ENCODE data around the gene SIGLEC1. TPM values are rescaled to one million over a fixed set of nuclear protein-coding genes. Genes with fewer than 3 reads are reported as not detected.

The SIGLEC1 gene
- total RNA-seq, 2 donors from 2014 or later = not detected

DNA sequence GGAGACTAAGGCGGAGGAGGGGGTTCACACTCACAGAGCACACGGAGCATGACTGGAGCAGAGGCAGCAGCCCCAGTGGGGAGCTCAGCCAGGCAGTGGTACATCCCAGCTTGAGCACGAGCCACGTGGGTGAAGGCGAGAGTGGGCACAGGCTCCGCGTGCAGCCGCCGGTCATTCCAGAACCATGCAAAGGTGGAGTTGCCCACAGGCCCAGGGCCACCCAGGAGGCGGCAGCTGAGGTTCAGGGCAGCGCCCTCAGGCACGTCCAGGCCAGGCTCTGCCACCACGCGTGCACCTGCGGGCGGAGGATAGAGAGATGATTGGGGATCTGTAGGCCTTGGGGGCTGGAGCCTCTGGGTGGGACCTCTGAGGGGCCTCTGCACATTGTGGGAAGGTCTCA lies 21.1 kb downstream of the SIGLEC1 start:
- no peaks in the 10 kb centered on the region for H3K9me3 Mint-ChIP-seq
- peaks cover 7% of the 10 kb centered on the region for H3K27me3 Mint-ChIP-seq
- ATAC-seq (replicated peaks) = no peak
- no peaks in the 10 kb centered on the region for H3K36me3 Mint-ChIP-seq (ENCODE audit: low read depth)
- H3K4me1 Mint-ChIP-seq = no peaks in the 10 kb centered on the region
- no peak overlapping the region for H3K27ac Mint-ChIP-seq
- no peak overlapping the region for H3K4me3 Mint-ChIP-seq

DNA sequence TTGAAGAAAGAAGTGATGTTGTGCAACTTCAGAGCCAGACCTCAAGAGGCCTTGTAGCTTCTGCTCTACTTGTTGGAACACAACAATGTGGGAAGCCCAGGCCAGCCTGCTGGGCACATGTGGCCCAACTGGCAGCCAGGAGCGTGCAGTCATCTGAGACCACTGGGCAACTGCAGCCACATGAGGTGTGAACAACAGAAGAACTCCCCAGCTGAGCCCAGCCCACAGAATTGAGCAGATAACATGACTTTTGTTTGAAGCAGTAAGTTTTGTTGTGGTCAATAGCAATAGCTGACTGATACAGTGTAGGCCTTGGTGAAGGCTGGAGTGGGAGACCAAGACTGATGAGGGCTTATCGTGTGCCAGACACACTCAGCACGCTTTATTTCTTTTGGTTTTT lies 22.0 kb downstream of the SIGLEC1 start:
- H3K27me3 Mint-ChIP-seq = peaks cover 8% of the 10 kb centered on the region
- no peaks in the 10 kb centered on the region for H3K36me3 Mint-ChIP-seq (ENCODE audit: low read depth)
- no peak for ATAC-seq (replicated peaks)
- H3K27ac Mint-ChIP-seq = no peak overlapping the region
- no peaks in the 10 kb centered on the region for H3K9me3 Mint-ChIP-seq
- H3K4me3 Mint-ChIP-seq = no peak overlapping the region
- H3K4me1 Mint-ChIP-seq = no peaks in the 10 kb centered on the region

DNA sequence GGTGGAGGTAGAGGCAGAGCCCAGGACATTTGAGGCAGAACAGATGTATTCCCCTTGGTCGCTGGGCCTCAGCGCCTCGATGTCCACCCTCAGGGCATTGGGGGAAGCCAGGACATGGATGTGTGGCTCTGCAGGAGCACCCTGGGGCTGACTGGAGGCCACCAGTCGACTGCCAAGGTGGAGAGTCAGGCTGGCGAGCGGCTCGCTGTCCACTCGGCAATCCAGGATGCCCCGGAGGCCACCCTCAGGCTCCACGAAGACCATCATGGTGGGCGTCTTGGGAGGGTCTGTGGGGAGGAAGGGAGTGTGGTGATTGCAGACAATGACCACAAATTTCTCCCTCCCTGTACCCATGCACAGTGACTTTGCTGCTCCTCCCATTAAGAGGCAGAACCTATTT lies 22.4 kb downstream of the SIGLEC1 start:
- no peak for ATAC-seq (replicated peaks)
- Mint-ChIP-seq H3K4me3 (no peak overlapping the region), H3K4me1 (no peaks in the 10 kb centered on the region), H3K27ac (no peak overlapping the region), H3K27me3 (peaks cover 12% of the 10 kb centered on the region), H3K9me3 (no peaks in the 10 kb centered on the region), H3K36me3 (ENCODE audit: low read depth) (no peaks in the 10 kb centered on the region)

DNA sequence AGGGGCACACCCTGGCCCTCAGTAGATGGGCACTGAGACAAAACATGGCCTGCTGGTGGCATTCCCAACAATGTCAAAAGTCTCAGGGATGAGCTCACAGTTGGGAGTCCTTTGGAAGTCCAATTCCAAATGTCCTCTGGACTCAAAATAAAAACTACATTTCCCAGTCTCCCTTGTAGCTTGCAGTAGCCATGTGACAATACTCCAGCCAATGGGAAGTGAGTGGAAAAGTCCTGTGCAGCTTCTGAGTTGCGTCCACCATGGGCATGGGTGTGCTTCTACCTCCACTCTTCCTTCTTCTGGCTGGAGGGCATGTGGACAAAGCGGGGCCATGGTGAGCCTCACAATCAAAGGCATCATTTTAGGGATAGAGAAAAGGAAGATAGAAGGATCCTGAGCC lies 24.7 kb downstream of the SIGLEC1 start:
- no peak for ATAC-seq (replicated peaks)
- Mint-ChIP-seq H3K27me3 (peaks cover 21% of the 10 kb centered on the region), H3K36me3 (ENCODE audit: low read depth) (no peaks in the 10 kb centered on the region), H3K4me1 (no peaks in the 10 kb centered on the region), H3K4me3 (no peak overlapping the region), H3K27ac (no peak overlapping the region), H3K9me3 (no peaks in the 10 kb centered on the region)

- no peak overlapping the region for H3K4me3 Mint-ChIP-seq
- ATAC-seq (replicated peaks) = no peak
- no peaks in the 10 kb centered on the region for H3K9me3 Mint-ChIP-seq
- H3K27me3 Mint-ChIP-seq = peaks cover 21% of the 10 kb centered on the region
- H3K36me3 Mint-ChIP-seq (ENCODE audit: low read depth) = no peaks in the 10 kb centered on the region
- H3K4me1 Mint-ChIP-seq = no peaks in the 10 kb centered on the region
- H3K27ac Mint-ChIP-seq = no peak overlapping the region
These were observed 25.5 kb downstream of the SIGLEC1 start for GRCh38 chr20:3686867-3687321.

- Mint-ChIP-seq H3K4me3 (no peak overlapping the region), H3K27ac (no peak overlapping the region), H3K27me3 (peaks cover 22% of the 10 kb centered on the region), H3K36me3 (ENCODE audit: low read depth) (no peaks in the 10 kb centered on the region), H3K9me3 (no peaks in the 10 kb centered on the region), H3K4me1 (no peaks in the 10 kb centered on the region)
- ATAC-seq (replicated peaks) = no peak
These were observed 26.0 kb downstream of the SIGLEC1 start for GRCh38 chr20:3686421-3686820.

DNA sequence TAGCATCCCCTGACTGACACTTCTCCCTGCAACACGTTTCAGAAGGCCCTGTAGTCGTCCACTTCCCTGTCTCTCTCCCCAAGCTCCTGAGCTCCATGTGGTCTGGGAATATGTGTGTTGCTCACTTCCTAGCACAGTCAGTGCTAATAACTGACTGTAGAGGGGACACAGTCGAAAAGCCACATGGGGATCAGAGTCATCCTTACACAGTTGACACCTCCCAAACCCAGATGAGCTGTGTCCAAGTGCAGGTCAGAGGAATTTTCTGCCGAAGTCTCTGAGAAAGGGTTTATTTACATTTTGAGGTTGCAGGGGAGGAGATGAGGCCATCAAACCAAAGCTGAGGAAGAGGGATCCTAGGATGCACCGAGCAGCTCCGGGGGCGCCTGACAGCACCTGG lies 27.1 kb downstream of the SIGLEC1 start:
- Mint-ChIP-seq H3K4me1 (peaks cover 4% of the 10 kb centered on the region), H3K36me3 (ENCODE audit: low read depth) (no peaks in the 10 kb centered on the region), H3K27me3 (peaks cover 31% of the 10 kb centered on the region), H3K4me3 (no peak overlapping the region), H3K27ac (no peak overlapping the region), H3K9me3 (no peaks in the 10 kb centered on the region)
- no peak for ATAC-seq (replicated peaks)

GRCh38 chr20:3681931-3682781 lies 30.2 kb downstream of the SIGLEC1 start, which contains the start of gene ADAM33:
TSS of gene ADAM33 (minus strand) at chr20:3682010. CDS start at chr20:3682004, 6 bp downstream.
- H3K27me3 Mint-ChIP-seq = peaks cover 44% of the 10 kb centered on the region
- no peaks in the 10 kb centered on the region for H3K9me3 Mint-ChIP-seq
- H3K4me3 Mint-ChIP-seq = no peak within 1 kb of the TSS
- H3K27ac Mint-ChIP-seq = no peak within 1 kb of the TSS
- no peaks in the 10 kb centered on the region for H3K36me3 Mint-ChIP-seq (ENCODE audit: low read depth)
- H3K4me1 Mint-ChIP-seq = peaks cover 4% of the 10 kb centered on the region
- ATAC-seq (replicated peaks) = no peak

GRCh38 chr20:3681352-3681930 lies 31.0 kb downstream of the SIGLEC1 start:
- Mint-ChIP-seq H3K27me3 (peaks cover 42% of the 10 kb centered on the region), H3K36me3 (ENCODE audit: low read depth) (no peaks in the 10 kb centered on the region), H3K9me3 (no peaks in the 10 kb centered on the region), H3K27ac (no peak overlapping the region), H3K4me1 (peaks cover 8% of the 10 kb centered on the region), H3K4me3 (no peak overlapping the region)
- no peak for ATAC-seq (replicated peaks)

DNA sequence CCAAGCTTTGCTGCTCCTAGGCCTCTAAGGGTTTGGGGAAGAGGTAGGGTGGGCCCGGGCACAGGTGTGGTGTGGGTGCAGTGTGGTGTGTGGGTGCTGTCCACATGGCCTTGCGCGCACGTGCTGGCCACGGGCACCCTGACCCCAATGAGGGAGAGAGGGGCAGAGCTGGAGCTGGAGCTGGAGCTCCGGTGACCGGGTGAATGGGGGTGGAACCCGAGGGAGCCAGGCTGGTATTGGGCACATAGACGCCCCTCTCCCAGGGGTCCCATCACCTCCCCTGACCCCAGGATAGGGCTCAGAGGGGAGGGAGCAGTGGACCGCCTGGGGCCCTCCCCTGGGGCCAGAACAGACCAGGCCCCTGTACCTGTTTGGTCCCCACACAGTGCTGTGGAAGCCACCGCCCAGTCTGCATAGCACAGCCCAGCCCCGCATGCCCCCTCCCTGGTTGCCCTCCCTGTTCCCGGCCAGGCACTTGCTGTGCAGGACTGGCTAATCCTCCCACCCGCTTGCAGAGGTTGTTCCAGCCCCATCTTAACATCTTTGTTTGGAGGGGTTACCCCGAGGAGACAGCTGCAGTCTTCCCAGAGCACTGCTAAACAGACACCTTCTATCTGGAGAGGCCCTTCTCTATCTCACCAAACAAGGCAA lies 31.6 kb downstream of the SIGLEC1 start:
- no peak overlapping the region for H3K27ac Mint-ChIP-seq
- ATAC-seq (replicated peaks) = no peak
- no peaks in the 10 kb centered on the region for H3K9me3 Mint-ChIP-seq
- H3K36me3 Mint-ChIP-seq (ENCODE audit: low read depth) = no peaks in the 10 kb centered on the region
- no peak overlapping the region for H3K4me3 Mint-ChIP-seq
- peaks cover 42% of the 10 kb centered on the region for H3K27me3 Mint-ChIP-seq
- H3K4me1 Mint-ChIP-seq = peaks cover 9% of the 10 kb centered on the region

DNA sequence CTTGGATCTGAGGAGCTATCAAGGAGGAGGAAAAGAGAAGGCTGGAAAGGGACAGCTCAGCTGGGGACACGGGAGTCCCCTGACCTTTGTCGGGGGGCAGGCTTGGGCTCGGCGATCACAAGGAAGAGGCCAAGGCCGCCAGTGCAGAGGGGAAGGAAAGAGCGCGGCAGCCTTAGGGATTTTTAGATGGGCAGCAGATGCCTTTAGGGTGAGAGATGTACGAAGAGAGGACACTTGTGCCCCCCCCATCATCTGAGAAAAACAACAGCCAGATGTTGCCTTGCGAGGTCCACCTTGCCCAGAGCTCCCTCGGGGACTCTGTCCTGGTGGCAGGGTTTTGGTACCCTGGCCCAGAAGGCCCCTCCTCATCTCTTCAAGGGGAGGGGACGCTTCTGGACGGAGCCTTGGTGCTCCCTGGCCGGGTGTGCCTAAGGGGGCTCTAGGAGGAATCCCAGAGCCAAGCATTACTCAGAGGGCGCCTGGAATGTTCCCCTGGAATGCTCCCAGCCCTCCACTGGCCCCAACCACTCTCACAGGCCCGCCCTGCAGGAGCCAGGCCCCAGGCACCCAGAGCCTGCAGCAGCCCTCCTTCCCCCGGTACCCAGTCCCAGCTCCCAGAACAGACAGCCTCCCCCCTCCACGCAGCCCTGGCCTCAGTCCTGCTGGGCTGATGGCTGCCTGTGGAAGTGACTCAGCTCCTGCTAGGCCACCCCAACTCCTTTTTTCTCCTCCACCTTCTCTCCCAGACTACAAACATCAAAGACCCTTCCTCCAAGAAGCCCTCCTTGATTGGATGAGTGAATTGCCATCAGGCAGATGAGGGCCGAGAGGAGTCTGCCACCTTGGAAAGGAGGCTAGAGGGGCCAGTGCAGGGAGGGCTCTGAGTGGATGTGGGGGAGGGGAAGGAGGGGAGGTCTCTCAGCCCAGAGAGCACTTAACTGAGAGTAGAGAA lies 32.4 kb downstream of the SIGLEC1 start:
- H3K27me3 Mint-ChIP-seq = peaks cover 45% of the 10 kb centered on the region
- no peak overlapping the region for H3K4me3 Mint-ChIP-seq
- H3K27ac Mint-ChIP-seq = no peak overlapping the region
- ATAC-seq (replicated peaks) = no peak
- H3K36me3 Mint-ChIP-seq (ENCODE audit: low read depth) = no peaks in the 10 kb centered on the region
- peaks cover 9% of the 10 kb centered on the region for H3K4me1 Mint-ChIP-seq
- H3K9me3 Mint-ChIP-seq = no peaks in the 10 kb centered on the region

GRCh38 chr20:3678856-3679720 lies 33.3 kb downstream of the SIGLEC1 start:
- H3K27me3 Mint-ChIP-seq = peaks cover 48% of the 10 kb centered on the region
- H3K36me3 Mint-ChIP-seq (ENCODE audit: low read depth) = no peaks in the 10 kb centered on the region
- no peak for ATAC-seq (replicated peaks)

GRCh38 chr20:3678198-3678597 lies 34.2 kb downstream of the SIGLEC1 start:
- peaks cover 9% of the 10 kb centered on the region for H3K4me1 Mint-ChIP-seq
- peaks cover 46% of the 10 kb centered on the region for H3K27me3 Mint-ChIP-seq
- no peaks in the 10 kb centered on the region for H3K36me3 Mint-ChIP-seq (ENCODE audit: low read depth)
- H3K27ac Mint-ChIP-seq = no peak overlapping the region
- no peak overlapping the region for H3K4me3 Mint-ChIP-seq
- H3K9me3 Mint-ChIP-seq = no peaks in the 10 kb centered on the region
- no peak for ATAC-seq (replicated peaks)

More at GRCh38 chr20:3678856-3679720, 33.3 kb downstream of the SIGLEC1 start:
- H3K9me3 Mint-ChIP-seq = no peaks in the 10 kb centered on the region
- peaks cover 9% of the 10 kb centered on the region for H3K4me1 Mint-ChIP-seq
- no peak overlapping the region for H3K4me3 Mint-ChIP-seq
- no peak overlapping the region for H3K27ac Mint-ChIP-seq
